Sigmoid colon (tissue), 7 donors: ENCODE results near the gene TPCN2. TPM values are rescaled to one million over a fixed set of nuclear protein-coding genes. Genes with fewer than 3 reads are reported as not detected.

Experiments
- DNase-seq: peaks from one replicate; pipeline ENCODE4 v3.0.0-alpha.2; 2019
- H3K27ac ChIP-seq, 4 donors: fragments of 200-600 bp; sonication (generic); one replicate each; pipeline ENCODE4 v1.5.1; 2016 to 2019; ENCODE audit warnings: mild to moderate bottlenecking in 1 of 4
- H3K27me3 ChIP-seq, 3 donors: fragments of 200-600 bp; sonication (generic); one replicate each; pipeline ENCODE4 v1.5.1; 2019; ENCODE audit warnings: mild to moderate bottlenecking in 1 of 3
- H3K36me3 ChIP-seq, 4 donors: fragments of 200-600 bp; sonication (generic); one replicate each; pipeline ENCODE4 v1.5.1; 2016 to 2019
- H3K4me1 ChIP-seq, 4 donors: fragments of 200-600 bp; sonication (generic); one replicate each; pipeline ENCODE4 v1.5.1; 2017 to 2019
- H3K4me3 ChIP-seq, 4 donors: fragments of 200-600 bp; sonication (generic); one replicate each; pipeline ENCODE4 v1.5.1; 2017 to 2019; ENCODE audit warnings: mild to moderate bottlenecking in 2 of 4, moderate library complexity in 1 of 4
- H3K9me3 ChIP-seq, 4 donors: fragments of 200-600 bp in 3 of 4; sonication (generic) in 3 of 4; one replicate each; pipeline versions ENCODE4 v1.5.1 to v1.6.1; 2013 to 2019
- CTCF ChIP-seq, 4 experiments: fragments of 450-650 bp in 3 of 4; fragments of 200-600 bp in 1 of 4; IDR thresholded peaks; one replicate each; pipeline ENCODE4 v1.5.1; 2016 to 2019; ENCODE audit warnings: antibody characterized with exemption in 4 of 4, mild to moderate bottlenecking in 3 of 4, moderate library complexity in 2 of 4
- EP300 ChIP-seq, 4 donors: sonication (generic); formaldehyde crosslinking; IDR thresholded peaks; one replicate each; pipeline ENCODE4 v1.6.1; 2017; ENCODE audit warnings: antibody characterized with exemption in 4 of 4
- POLR2A ChIP-seq, 2 donors: fragments of 450-650 bp; IDR thresholded peaks; one replicate each; pipeline ENCODE4 v1.6.1; 2016; ENCODE audit warnings: antibody characterized with exemption in 2 of 2, mild to moderate bottlenecking in 2 of 2, moderate library complexity in 2 of 2
- POLR2AphosphoS5 ChIP-seq, 4 donors: sonication (generic); formaldehyde crosslinking; IDR thresholded peaks; one replicate each; pipeline ENCODE4 v1.6.1; 2017; ENCODE audit warnings: antibody characterized with exemption in 4 of 4
- WGBS, 2 donors: extraction: QIAGEN DNeasy Blood & Tissue Kit; methylation state at CpG; one replicate each; pipeline ENCODE4 v1.1.7; 2013; 5-methylcytosine and 5-hydroxymethylcytosine counted together
- intact Hi-C: fragments of 100-400 bp; cut with DNase I; formaldehyde crosslinking; loops from one replicate; pipeline ENCODE4 v1.15.1; 2023
- polyA plus RNA-seq, 3 donors: library from polyadenylated mRNA; stranded (reverse); fragments of 200-250 nt; gene quantifications; one replicate each; pipeline ENCODE4 v1.2.3, GENCODE V29; 2013
- total RNA-seq, 4 donors: library from RNA; depleted of rRNA; stranded (reverse); fragments of >200 nt; gene quantifications; one replicate each; pipeline ENCODE4 v1.1.0, GENCODE V29; 2016
- donor health status: healthy with polysubstance abuse.
- donor health status: Bipolar disorder and iron deficiency.
- donor health status: healthy.

Gene TPCN2
- total and polyA plus RNA-seq, 7 donors = 1.6 to 43.5 (median 17.5) TPM

- H3K27ac ChIP-seq = peak overlapping the region; percentile 12 to 26 (median 23)
- H3K36me3 ChIP-seq = no peaks in the 10 kb centered on the region
- intact Hi-C loops = no loop called here
These were observed 11.7 kb upstream of the TPCN2 start for GRCh38 chr11:69037074-69037473.

DNA sequence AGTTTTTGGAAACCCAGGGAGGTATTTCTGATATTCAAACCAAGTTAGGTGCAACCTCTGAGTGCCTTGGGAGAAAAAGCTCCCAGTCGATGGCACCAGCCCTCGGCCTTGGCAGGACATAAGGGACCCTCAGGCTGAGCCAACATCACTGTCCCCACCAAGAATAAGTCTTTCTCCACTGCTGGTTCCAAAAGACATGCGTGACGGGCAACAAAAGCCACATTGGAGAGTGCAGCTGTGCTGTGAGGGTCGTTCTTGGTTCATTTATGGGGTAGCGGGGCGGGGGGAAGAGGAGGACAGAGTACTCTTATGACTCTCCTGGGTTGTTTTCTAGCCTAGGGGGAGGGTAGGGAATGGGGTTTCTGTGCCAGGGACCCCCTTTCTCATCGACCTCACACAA, 11.2 kb upstream of the TPCN2 start:
- Histone ChIP-seq H3K4me1 (peaks cover 0 to 17% (median 12%) of the 10 kb centered on the region in 4 donors), H3K27me3 (no peaks in the 10 kb centered on the region), H3K9me3 (no peaks in the 10 kb centered on the region), H3K27ac (peak overlapping the region; percentile 12 to 26 (median 23)), H3K36me3 (no peaks in the 10 kb centered on the region), H3K4me3 (no peak overlapping the region)
- TF ChIP-seq CTCF (IDR thresholded peaks at IDR 0.05) (no peak), POLR2A (IDR thresholded peaks at IDR 0.05) (no peak), EP300 (IDR thresholded peaks at IDR 0.05) (no peak), POLR2AphosphoS5 (IDR thresholded peaks at IDR 0.05) (no peak)
- DNase-seq = no peak
- intact Hi-C loops = no loop called here
- 80 to 86% methylated on average over 8 of the region's 8 CpGs for WGBS, 2 donors

More at GRCh38 chr11:69037074-69037473, 11.7 kb upstream of the TPCN2 start:
- peak; percentile 52 for DNase-seq
- TF ChIP-seq CTCF (IDR thresholded peaks at IDR 0.05) = no peak
- H3K4me1 ChIP-seq = peaks cover 0 to 17% (median 12%) of the 10 kb centered on the region in 4 donors
- no peak overlapping the region for H3K4me3 ChIP-seq
- WGBS, 2 donors = 86 to 90% methylated on average over 18 of the region's 18 CpGs
- H3K27me3 ChIP-seq = no peaks in the 10 kb centered on the region
- no peaks in the 10 kb centered on the region for H3K9me3 ChIP-seq

GRCh38 chr11:69039501-69039900, 9.2 kb upstream of the TPCN2 start:
- no peak for DNase-seq
- intact Hi-C loops = no loop called here
- H3K9me3 ChIP-seq = no peaks in the 10 kb centered on the region
- H3K4me1 ChIP-seq = peaks cover 0 to 29% (median 20%) of the 10 kb centered on the region in 4 donors
- no peaks in the 10 kb centered on the region for H3K27me3 ChIP-seq
- H3K27ac ChIP-seq = no peak overlapping the region
- 86 to 87% methylated on average over 1 of the region's 1 CpG for WGBS, 2 donors
- H3K36me3 ChIP-seq = no peaks in the 10 kb centered on the region
- TF ChIP-seq POLR2AphosphoS5 (IDR thresholded peaks at IDR 0.05) (no peak), POLR2A (IDR thresholded peaks at IDR 0.05) (no peak), EP300 (IDR thresholded peaks at IDR 0.05) (no peak), CTCF (IDR thresholded peaks at IDR 0.05) (no peak)
- H3K4me3 ChIP-seq = no peak overlapping the region

DNA sequence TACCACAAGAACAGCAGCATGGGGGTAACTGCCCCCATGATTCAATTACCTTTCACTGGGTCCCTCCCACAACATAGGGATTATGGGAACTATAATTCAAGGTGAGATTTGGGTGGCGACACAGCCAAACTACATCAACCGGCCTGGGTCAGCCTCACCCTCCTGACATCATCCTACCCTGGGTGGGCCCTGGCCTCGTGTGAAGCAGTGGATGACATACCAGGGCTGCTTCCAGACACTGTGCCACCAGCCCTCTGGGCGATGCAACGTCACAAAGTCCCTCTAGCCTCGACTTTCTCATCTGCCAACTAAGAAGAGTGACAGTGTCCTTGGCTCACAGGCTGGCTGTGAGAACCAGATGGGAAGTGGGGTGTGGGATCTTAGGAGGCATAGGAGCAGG, 8.7 kb upstream of the TPCN2 start:
- 76 to 88% methylated on average over 6 of the region's 6 CpGs for WGBS, 2 donors
- no peak overlapping the region for H3K27ac ChIP-seq
- peaks cover 0 to 32% (median 22%) of the 10 kb centered on the region in 4 donors for H3K4me1 ChIP-seq

DNA sequence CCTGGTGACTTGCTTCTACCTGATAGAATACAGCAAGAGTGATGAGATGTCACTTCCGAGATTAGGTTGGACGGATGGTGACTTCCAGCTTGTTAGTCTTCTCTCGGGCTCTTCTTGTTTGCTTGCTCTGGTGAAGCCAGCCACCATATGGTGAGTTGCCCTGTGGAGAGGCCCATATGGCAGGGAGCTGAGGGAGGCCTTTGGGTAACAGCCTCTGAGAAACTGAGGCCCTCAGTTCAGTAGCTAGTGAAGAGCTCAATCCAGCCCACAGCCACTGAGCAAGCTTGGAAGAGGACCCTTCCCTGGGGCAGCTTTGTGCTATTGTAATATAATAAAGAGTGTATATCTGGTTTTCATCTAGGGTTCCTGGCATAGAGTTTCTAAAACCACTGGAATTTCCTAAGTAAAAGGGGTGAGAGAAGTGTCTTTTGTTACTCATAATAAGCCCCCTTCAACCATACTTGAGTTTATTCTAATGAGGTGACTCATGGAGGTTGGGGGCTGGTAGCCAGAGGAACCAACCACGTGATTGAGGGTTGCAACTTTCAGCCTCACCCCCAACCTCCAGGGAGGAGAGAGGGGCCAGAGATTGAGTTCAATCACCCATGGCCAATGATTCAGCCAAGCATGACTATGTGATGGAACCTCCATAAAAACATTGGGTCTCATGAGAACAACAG, 8.0 kb upstream of the TPCN2 start:
- peak overlapping the region in 1 of 4 donors; percentile 27 for H3K27ac ChIP-seq

More for the DNA sequence above, 8.7 kb upstream of the TPCN2 start:
- H3K4me3 ChIP-seq = no peak overlapping the region
- H3K9me3 ChIP-seq = no peaks in the 10 kb centered on the region
- no peaks in the 10 kb centered on the region for H3K27me3 ChIP-seq
- H3K36me3 ChIP-seq = no peaks in the 10 kb centered on the region
- intact Hi-C loops = no loop called here
- TF ChIP-seq POLR2A (IDR thresholded peaks at IDR 0.05) (no peak), EP300 (IDR thresholded peaks at IDR 0.05) (no peak), POLR2AphosphoS5 (IDR thresholded peaks at IDR 0.05) (no peak)
- DNase-seq = no peak

More for the DNA sequence above, 8.0 kb upstream of the TPCN2 start:
- Histone ChIP-seq H3K36me3 (no peaks in the 10 kb centered on the region), H3K27me3 (no peaks in the 10 kb centered on the region), H3K4me3 (no peak overlapping the region), H3K9me3 (no peaks in the 10 kb centered on the region), H3K4me1 (peaks cover 0 to 26% (median 16%) of the 10 kb centered on the region in 4 donors)
- no peak for DNase-seq
- 76 to 78% methylated on average over 4 of the region's 4 CpGs for WGBS, 2 donors
- intact Hi-C loops = no loop called here
- no peak for TF ChIP-seq CTCF (IDR thresholded peaks at IDR 0.05)
- peak in 1 of 4 donors; percentile 6 for TF ChIP-seq POLR2AphosphoS5 (IDR thresholded peaks at IDR 0.05)
